Natural killer cell (primary cell): ENCODE results near the gene SEMA5A. TPM values are rescaled to one million over a fixed set of nuclear protein-coding genes. Genes with fewer than 3 reads are reported as not detected.

ENCODE experiments used
- ATAC-seq, 3 donors: fragments of 150-1000 bp in 2 of 3; fragments of 200-7000 bp in 1 of 3; cut with Tn5 transposase; 1 replicate in 1 of 3; 2 replicates in 2 of 3; pipeline ENCODE4 v1.10.0; 2021; ENCODE audit warnings: mild to moderate bottlenecking in 2 of 3, moderate library complexity in 2 of 3
- DNase-seq, 2 donors: peaks; one replicate each; pipeline versions ENCODE4 v3.0.0 to v3.0.0-alpha.2; 2013 to 2021; ENCODE audit warnings: mixed read lengths in 1 of 2
- H3K27ac ChIP-seq: one replicate; pipeline ENCODE4 v1.5.1; 2013; ENCODE audit warnings: mild to moderate bottlenecking, low read length
- H3K27me3 ChIP-seq: one replicate; pipeline ENCODE4 v1.6.1; 2013; ENCODE audit warnings: low read length; ENCODE audit not compliant: control insufficient read depth, insufficient read depth
- H3K36me3 ChIP-seq: one replicate; pipeline ENCODE4 v1.6.1; 2013; ENCODE audit warnings: low read length; ENCODE audit not compliant: control insufficient read depth, insufficient read depth
- H3K4me1 ChIP-seq: one replicate; pipeline ENCODE4 v1.6.1; 2013; ENCODE audit warnings: low read length; ENCODE audit not compliant: control insufficient read depth, insufficient read depth
- H3K4me3 ChIP-seq: one replicate; pipeline ENCODE4 v1.5.1; 2013; ENCODE audit warnings: low read length
- H3K9me3 ChIP-seq: one replicate; pipeline ENCODE4 v1.6.1; 2013; ENCODE audit warnings: low read length; ENCODE audit not compliant: control insufficient read depth, insufficient read depth
- H3K27ac Mint-ChIP-seq, 2 donors: one replicate each; pipeline ENCODE4 v1.8.0; 2022; ENCODE audit warnings: mild to moderate bottlenecking in 2 of 2, mixed read lengths in 2 of 2, moderate library complexity in 1 of 2
- H3K27me3 Mint-ChIP-seq, 2 donors: one replicate each; pipeline ENCODE4 v1.8.0; 2022; ENCODE audit warnings: low read depth in 2 of 2, mixed read lengths in 2 of 2
- H3K36me3 Mint-ChIP-seq: one replicate; pipeline ENCODE4 v1.8.0; 2022; ENCODE audit warnings: mixed read lengths
- H3K4me1 Mint-ChIP-seq, 2 donors: one replicate each; pipeline ENCODE4 v1.8.0; 2022; ENCODE audit warnings: mixed read lengths in 2 of 2
- H3K4me3 Mint-ChIP-seq: one replicate; pipeline ENCODE4 v1.8.0; 2022; ENCODE audit warnings: mild to moderate bottlenecking, moderate library complexity, mixed read lengths
- H3K9me3 Mint-ChIP-seq, 2 donors: one replicate each; pipeline ENCODE4 v1.8.0; 2022; ENCODE audit warnings: mixed read lengths in 2 of 2
- WGBS: methylation state at CpG from one replicate; pipeline ENCODE4 v1.1.7; 2013; ENCODE audit warnings: missing lambda C conversion rate; ENCODE audit not compliant: insufficient coverage; 5-methylcytosine and 5-hydroxymethylcytosine counted together
- intact Hi-C: fragments of 100-400 bp; cut with micrococcal nuclease; formaldehyde crosslinking; loops from one replicate; pipeline ENCODE4 v1.14.2; 2022
- total RNA-seq, 4 donors: library from RNA; stranded (reverse); fragments of 120-200 nt in 1 of 4; gene quantifications; one replicate each; pipeline versions ENCODE4 v1.2.3 to v1.2.4, GENCODE V29; 2013 to 2022
- TF ChIP-seq, protein P1 (sequence below): fragments of 200-600 bp; IDR thresholded peaks from one replicate; pipeline ENCODE4 v1.8.0; 2022; ENCODE audit warnings: antibody characterized with exemption

SEMA5A gene
- total RNA-seq, 3 donors from 2014 or later (not counting 1 experiment from before 2014, with no cell fraction given): 0.15 TPM; not detected in 2

DNA sequence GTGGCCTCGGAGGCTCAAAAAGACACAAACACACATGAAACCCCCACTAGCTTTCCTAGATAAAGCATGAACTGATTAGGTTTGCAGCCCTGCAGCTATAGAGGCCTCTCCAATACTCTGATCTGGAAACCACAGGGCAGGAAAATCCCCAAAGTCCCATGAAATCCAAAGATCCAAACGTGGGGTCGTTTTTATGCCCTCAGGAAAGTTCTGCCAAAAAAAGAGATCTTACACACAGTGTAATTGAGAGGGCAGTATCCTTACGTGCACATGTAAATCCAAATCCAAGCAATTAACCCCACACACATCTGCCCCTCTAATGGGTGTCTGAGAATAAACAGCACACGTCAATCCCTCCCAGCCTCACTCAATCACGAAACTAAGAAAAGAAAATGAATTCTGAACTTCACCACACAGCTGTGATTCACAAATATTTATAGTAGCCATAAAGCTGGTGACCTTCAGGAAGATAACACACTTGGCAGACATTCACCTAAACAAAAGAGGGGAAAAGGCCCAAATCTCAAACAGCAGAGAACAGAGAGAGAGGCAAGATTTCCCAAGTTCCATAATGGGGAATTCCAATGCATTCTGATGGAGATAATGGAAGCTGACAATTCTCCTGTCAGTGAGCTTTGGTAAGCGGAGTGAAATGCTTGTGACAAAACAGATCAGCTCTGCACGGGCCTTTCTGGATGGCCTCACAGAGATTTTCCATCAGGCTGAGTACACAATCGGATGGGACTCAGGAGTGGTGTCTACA is 114.2 kb downstream of the SEMA5A start:
- WGBS: 82% methylated on average over 9 of the region's 9 CpGs
- intact Hi-C loops: no loop called here
- Mint-ChIP-seq H3K27ac (no peak overlapping the region), H3K4me1 (no peaks in the 10 kb centered on the region), H3K27me3 (no peaks in the 10 kb centered on the region), H3K9me3 (peaks cover 3% of the 10 kb centered on the region in 2 donors), H3K36me3 (no peaks in the 10 kb centered on the region), H3K4me3 (no peak overlapping the region)
- no peaks in the 10 kb centered on the region for H3K27me3 ChIP-seq
- no peaks in the 10 kb centered on the region for H3K9me3 ChIP-seq
- DNase-seq (no peak), ATAC-seq (no peak)
- H3K36me3 ChIP-seq: no peaks in the 10 kb centered on the region
- H3K4me3 ChIP-seq: no peak overlapping the region
- no peak overlapping the region for H3K27ac ChIP-seq
- H3K4me1 ChIP-seq: no peaks in the 10 kb centered on the region
- TF ChIP-seq, protein P1, sequence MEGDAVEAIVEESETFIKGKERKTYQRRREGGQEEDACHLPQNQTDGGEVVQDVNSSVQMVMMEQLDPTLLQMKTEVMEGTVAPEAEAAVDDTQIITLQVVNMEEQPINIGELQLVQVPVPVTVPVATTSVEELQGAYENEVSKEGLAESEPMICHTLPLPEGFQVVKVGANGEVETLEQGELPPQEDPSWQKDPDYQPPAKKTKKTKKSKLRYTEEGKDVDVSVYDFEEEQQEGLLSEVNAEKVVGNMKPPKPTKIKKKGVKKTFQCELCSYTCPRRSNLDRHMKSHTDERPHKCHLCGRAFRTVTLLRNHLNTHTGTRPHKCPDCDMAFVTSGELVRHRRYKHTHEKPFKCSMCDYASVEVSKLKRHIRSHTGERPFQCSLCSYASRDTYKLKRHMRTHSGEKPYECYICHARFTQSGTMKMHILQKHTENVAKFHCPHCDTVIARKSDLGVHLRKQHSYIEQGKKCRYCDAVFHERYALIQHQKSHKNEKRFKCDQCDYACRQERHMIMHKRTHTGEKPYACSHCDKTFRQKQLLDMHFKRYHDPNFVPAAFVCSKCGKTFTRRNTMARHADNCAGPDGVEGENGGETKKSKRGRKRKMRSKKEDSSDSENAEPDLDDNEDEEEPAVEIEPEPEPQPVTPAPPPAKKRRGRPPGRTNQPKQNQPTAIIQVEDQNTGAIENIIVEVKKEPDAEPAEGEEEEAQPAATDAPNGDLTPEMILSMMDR: no peak

DNA sequence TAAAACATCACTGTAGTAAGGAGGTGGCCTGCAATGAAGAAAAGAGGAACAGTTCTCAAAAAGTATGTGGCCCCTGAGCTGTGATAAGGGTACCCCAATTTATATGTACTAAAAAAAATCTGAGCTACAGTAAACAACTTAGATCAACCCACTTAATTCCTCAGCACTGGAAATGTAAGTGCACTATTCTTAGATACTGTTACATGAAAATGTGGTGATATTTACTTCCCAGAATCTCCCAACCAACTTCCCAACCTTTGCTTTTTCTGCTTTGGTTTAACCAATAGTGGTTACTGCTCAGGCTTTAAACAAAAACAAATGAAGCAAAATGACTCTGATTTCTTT is 114.8 kb downstream of the SEMA5A start:
- H3K4me3 ChIP-seq: no peak overlapping the region
- H3K4me1 ChIP-seq: no peaks in the 10 kb centered on the region
- no peak for ATAC-seq
- Mint-ChIP-seq H3K4me3 (no peak overlapping the region), H3K4me1 (no peaks in the 10 kb centered on the region), H3K36me3 (no peaks in the 10 kb centered on the region), H3K27ac (no peak overlapping the region), H3K9me3 (peaks cover 2 to 3% of the 10 kb centered on the region in 2 donors), H3K27me3 (no peaks in the 10 kb centered on the region)
- TF ChIP-seq, protein P1: no peak
- no peaks in the 10 kb centered on the region for H3K27me3 ChIP-seq
- H3K36me3 ChIP-seq: no peaks in the 10 kb centered on the region
- DNase-seq: no peak
- no peaks in the 10 kb centered on the region for H3K9me3 ChIP-seq
- intact Hi-C loops: no loop called here
- H3K27ac ChIP-seq: no peak overlapping the region

DNA sequence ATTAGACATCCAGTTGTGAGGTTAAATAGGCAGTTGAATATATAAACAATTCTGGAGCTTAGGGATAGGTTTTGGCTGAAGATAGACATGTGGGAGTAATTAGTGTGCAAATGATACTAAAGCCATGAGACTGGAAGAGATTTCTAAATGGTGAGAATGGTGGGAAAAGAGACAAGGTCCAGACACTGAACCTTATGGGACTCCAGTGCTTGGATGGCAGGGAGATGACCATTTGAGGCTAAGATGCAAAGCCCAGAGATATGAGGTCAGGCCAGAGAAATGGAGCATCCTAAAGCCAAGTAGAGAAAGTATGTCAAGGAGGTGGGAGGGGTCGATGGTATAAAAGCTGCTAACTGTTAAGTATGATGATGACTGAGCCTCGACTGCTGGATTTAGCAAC is 115.6 kb downstream of the SEMA5A start:
- Histone ChIP-seq H3K4me1 (no peaks in the 10 kb centered on the region), H3K4me3 (no peak overlapping the region), H3K36me3 (no peaks in the 10 kb centered on the region), H3K27me3 (no peaks in the 10 kb centered on the region), H3K9me3 (no peaks in the 10 kb centered on the region), H3K27ac (no peak overlapping the region)
- WGBS: 78% methylated on average over 2 of the region's 2 CpGs
- no peaks in the 10 kb centered on the region for H3K36me3 Mint-ChIP-seq
- H3K27me3 Mint-ChIP-seq: no peaks in the 10 kb centered on the region
- H3K9me3 Mint-ChIP-seq: peaks cover 2 to 3% of the 10 kb centered on the region in 2 donors
- TF ChIP-seq, protein P1: no peak
- no peaks in the 10 kb centered on the region for H3K4me1 Mint-ChIP-seq
- DNase-seq (no peak), ATAC-seq (no peak)
- no peak overlapping the region for H3K4me3 Mint-ChIP-seq
- H3K27ac Mint-ChIP-seq: no peak overlapping the region
- intact Hi-C loops: no loop called here

DNA sequence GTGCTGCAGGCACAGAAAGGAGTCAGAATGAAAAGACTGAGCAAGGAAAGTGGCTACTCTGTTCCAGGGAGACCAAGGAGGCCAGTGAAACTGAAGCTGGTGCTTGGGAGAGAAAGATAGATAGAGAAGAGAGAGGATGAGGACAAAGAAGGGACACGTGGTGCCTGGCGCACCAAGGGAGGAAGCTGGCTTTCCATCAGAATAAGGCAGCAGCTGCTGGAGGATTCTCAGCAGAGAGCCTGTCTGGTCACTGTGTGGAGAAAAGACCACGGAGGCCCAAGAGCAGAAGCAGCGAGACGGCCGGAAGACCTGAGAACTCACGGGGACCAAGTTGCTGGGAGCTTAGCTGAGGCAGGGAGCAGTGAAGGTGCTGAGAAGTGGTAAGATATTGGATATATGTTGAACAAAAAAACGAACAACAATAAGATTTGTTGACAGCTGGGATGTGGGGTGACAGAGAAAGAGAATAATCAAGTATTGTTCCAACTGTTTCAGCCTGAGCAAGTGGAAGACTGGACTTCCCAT is 116.1 kb downstream of the SEMA5A start:
- 84% methylated on average over 8 of the region's 8 CpGs for WGBS

More for the DNA sequence above, 116.1 kb downstream of the SEMA5A start:
- H3K36me3 Mint-ChIP-seq: no peaks in the 10 kb centered on the region
- no peaks in the 10 kb centered on the region for H3K9me3 ChIP-seq
- H3K27me3 Mint-ChIP-seq: no peaks in the 10 kb centered on the region
- no peak for ATAC-seq
- H3K4me1 ChIP-seq: no peaks in the 10 kb centered on the region
- TF ChIP-seq, protein P1: no peak
- no peak overlapping the region for H3K4me3 Mint-ChIP-seq
- H3K4me3 ChIP-seq: no peak overlapping the region
- H3K27ac Mint-ChIP-seq: no peak overlapping the region
- H3K9me3 Mint-ChIP-seq: peaks cover 3 to 8% of the 10 kb centered on the region in 2 donors
- no peak overlapping the region for H3K27ac ChIP-seq
- no peaks in the 10 kb centered on the region for H3K27me3 ChIP-seq
- H3K36me3 ChIP-seq: no peaks in the 10 kb centered on the region
- H3K4me1 Mint-ChIP-seq: no peaks in the 10 kb centered on the region
- intact Hi-C loops: no loop called here
- no peak for DNase-seq
